NCI-H2107 (cell line): Measurements from ENCODE around the gene CANT1.
"Not testable (repeated sequence)": the region's sequence is repeated elsewhere in the genome, so short reads cannot be mapped to it uniquely, and the experiment has no call there.

ENCODE experiments used
- DNase-seq: peaks from one replicate; lab custom pipeline; 2025; lab: John Stamatoyannopoulos, UW

CANT1 gene

GRCh38 chr17:78976907-78977680 lies 32.5 kb downstream of the CANT1 start:
- DNase-seq, result no peak

GRCh38 chr17:78974635-78975591 lies 34.7 kb downstream of the CANT1 start:
- DNase-seq, result no peak

- DNase-seq, result no peak
Measured at GRCh38 chr17:78973792-78974520, 35.6 kb downstream of the CANT1 start.

GRCh38 chr17:78973196-78973595 lies 36.4 kb downstream of the CANT1 start:
- DNase-seq, result no peak

GRCh38 chr17:78972507-78973105 lies 37.0 kb downstream of the CANT1 start:
- DNase-seq, result no peak

- DNase-seq, result no peak
Measured at GRCh38 chr17:78971756-78972506, 37.6 kb downstream of the CANT1 start.

GRCh38 chr17:78970834-78971755 lies 38.5 kb downstream of the CANT1 start:
- peak; percentile 75 for DNase-seq

GRCh38 chr17:78969865-78970264 lies 39.7 kb downstream of the CANT1 start:
- DNase-seq, result peak; percentile 86

GRCh38 chr17:78967782-78968362 lies 41.7 kb downstream of the CANT1 start:
- no peak for DNase-seq

- DNase-seq, result no peak
Measured at GRCh38 chr17:78966910-78967600, 42.5 kb downstream of the CANT1 start.

- DNase-seq, result no peak
Measured at GRCh38 chr17:78966123-78966813, 43.3 kb downstream of the CANT1 start.

- peak; percentile 54 for DNase-seq
Measured at GRCh38 chr17:78965491-78965924, 44.1 kb downstream of the CANT1 start.

- no peak for DNase-seq
Measured at GRCh38 chr17:78963378-78963777, 46.2 kb downstream of the CANT1 start.

GRCh38 chr17:78962984-78963348 lies 46.6 kb downstream of the CANT1 start:
- not testable (repeated sequence) for DNase-seq

GRCh38 chr17:78962345-78962983 lies 47.1 kb downstream of the CANT1 start:
- DNase-seq, result no peak

- no peak for DNase-seq
Measured at GRCh38 chr17:78961571-78961970, 48.0 kb downstream of the CANT1 start.

GRCh38 chr17:78960928-78961327 lies 48.6 kb downstream of the CANT1 start:
- DNase-seq, result no peak

GRCh38 chr17:78959803-78960202 lies 49.8 kb downstream of the CANT1 start:
- DNase-seq, result no peak
